Mesenchymal stem cell (in vitro differentiated cells and primary cell): Measurements from ENCODE around the gene ZNF304. TPM values are rescaled to one million over a fixed set of nuclear protein-coding genes. Genes with fewer than 3 reads are reported as not detected.

ENCODE experiments used
- DNase-seq: peaks from one replicate; pipeline ENCODE4 v3.0.0-alpha.2; 2013
- H2AFZ ChIP-seq: one replicate; pipeline ENCODE4 v1.6.1; 2013; ENCODE audit warnings: low read depth, mild to moderate bottlenecking, control low read depth, inconsistent platforms, low read length, moderate library complexity
- H2AK5ac ChIP-seq: 2 replicates; pipeline ENCODE4 v1.6.1; 2013; ENCODE audit warnings: low read length, moderate library complexity, mild to moderate bottlenecking, inconsistent platforms; ENCODE audit not compliant: severe bottlenecking
- H2BK120ac ChIP-seq: one replicate; pipeline ENCODE4 v1.6.1; 2013; ENCODE audit warnings: low read depth, mild to moderate bottlenecking, inconsistent platforms, low read length, moderate library complexity
- H2BK12ac ChIP-seq, 2 experiments: one replicate each; pipeline ENCODE4 v1.6.1; 2013; ENCODE audit warnings: inconsistent platforms in 2 of 2, low read length in 2 of 2, mild to moderate bottlenecking in 2 of 2, moderate library complexity in 2 of 2, control low read depth in 1 of 2
- H2BK15ac ChIP-seq: one replicate; pipeline ENCODE4 v1.6.1; 2013; ENCODE audit warnings: mild to moderate bottlenecking, low read depth, inconsistent platforms; ENCODE audit not compliant: poor library complexity, severe bottlenecking
- H2BK5ac ChIP-seq: 2 replicates; pipeline ENCODE4 v1.6.1; 2013; ENCODE audit warnings: low read depth, mild to moderate bottlenecking, low read length, control low read depth, inconsistent platforms; ENCODE audit not compliant: poor library complexity, severe bottlenecking
- H3K14ac ChIP-seq, 2 experiments: one replicate each; pipeline ENCODE4 v1.6.1; 2013; ENCODE audit warnings: inconsistent platforms in 2 of 2, low read length in 2 of 2, control low read depth in 1 of 2, mild to moderate bottlenecking in 1 of 2, moderate library complexity in 1 of 2
- H3K18ac ChIP-seq, 2 experiments: one replicate each; pipeline ENCODE4 v1.6.1; 2013; ENCODE audit warnings: inconsistent platforms in 2 of 2, low read length in 2 of 2, control low read depth in 1 of 2, low read depth in 1 of 2, mild to moderate bottlenecking in 1 of 2
- H3K23ac ChIP-seq, 2 experiments: one replicate each; pipeline ENCODE4 v1.6.1; 2013; ENCODE audit warnings: inconsistent platforms in 2 of 2, low read length in 2 of 2, mild to moderate bottlenecking in 2 of 2, moderate library complexity in 2 of 2, control low read depth in 1 of 2
- H3K27ac ChIP-seq: 2 replicates; pipeline ENCODE4 v1.5.1; 2013; ENCODE audit warnings: mild to moderate bottlenecking, moderate library complexity, low read length, control low read depth, inconsistent platforms; ENCODE audit not compliant: poor library complexity, severe bottlenecking
- H3K27me3 ChIP-seq, 2 experiments: 2 replicates each; pipeline versions ENCODE4 v1.6.1 to v1.7.0; 2013; ENCODE audit warnings: low read length in 2 of 2, mild to moderate bottlenecking in 2 of 2, moderate library complexity in 2 of 2, control low read depth in 1 of 2, inconsistent platforms in 1 of 2; ENCODE audit not compliant: control insufficient read depth in 1 of 2, insufficient read depth in 1 of 2
- H3K36me3 ChIP-seq, 2 experiments: 2 replicates each; pipeline versions ENCODE4 v1.6.1 to v1.7.0; 2013; ENCODE audit warnings: low read length in 2 of 2, control low read depth in 1 of 2, inconsistent platforms in 1 of 2, low read depth in 1 of 2, mild to moderate bottlenecking in 1 of 2; ENCODE audit not compliant: insufficient read depth in 2 of 2, control insufficient read depth in 1 of 2
- H3K4ac ChIP-seq, 2 experiments: one replicate each; pipeline ENCODE4 v1.6.1; 2013; ENCODE audit warnings: inconsistent platforms in 2 of 2, low read length in 2 of 2, mild to moderate bottlenecking in 2 of 2, moderate library complexity in 2 of 2, control low read depth in 1 of 2, low read depth in 1 of 2
- H3K4me1 ChIP-seq: 2 replicates; pipeline ENCODE4 v1.6.1; 2013; ENCODE audit warnings: low read depth, low read length, control low read depth; ENCODE audit not compliant: control insufficient read depth, insufficient read depth
- H3K4me2 ChIP-seq: 2 replicates; pipeline ENCODE4 v1.6.1; 2013; ENCODE audit warnings: low read length, mild to moderate bottlenecking, inconsistent platforms; ENCODE audit not compliant: poor library complexity, severe bottlenecking
- H3K4me3 ChIP-seq, 2 experiments: 2 replicates each; pipeline versions ENCODE4 v1.5.1 to v1.7.0; 2013; ENCODE audit warnings: low read length in 2 of 2, mild to moderate bottlenecking in 2 of 2, control low read depth in 1 of 2, low read depth in 1 of 2; ENCODE audit not compliant: insufficient read depth in 1 of 2
- H3K79me1 ChIP-seq: replicated peaks from 2 replicates; pipeline ENCODE4 v1.6.1; 2013; ENCODE audit warnings: mild to moderate bottlenecking, control low read depth, low read length, inconsistent platforms; ENCODE audit not compliant: poor library complexity, severe bottlenecking
- H3K9ac ChIP-seq: 2 replicates; pipeline ENCODE4 v1.7.0; 2013; ENCODE audit warnings: mild to moderate bottlenecking, low read length, moderate library complexity
- H3K9me3 ChIP-seq: 2 replicates; pipeline ENCODE4 v1.7.0; 2013; ENCODE audit warnings: mild to moderate bottlenecking, low read length; ENCODE audit not compliant: control insufficient read depth
- H4K8ac ChIP-seq: one replicate; pipeline ENCODE4 v1.6.1; 2013; ENCODE audit warnings: inconsistent platforms, mild to moderate bottlenecking, low read length, moderate library complexity
- H4K91ac ChIP-seq: one replicate; pipeline ENCODE4 v1.6.1; 2013; ENCODE audit warnings: mild to moderate bottlenecking, low read length, inconsistent platforms
- WGBS: methylation state at CpG from one replicate; pipeline ENCODE4 v1.1.7; 2013; ENCODE audit warnings: mixed read lengths; 5-methylcytosine and 5-hydroxymethylcytosine counted together
- polyA plus RNA-seq, 2 experiments: library from polyadenylated mRNA; stranded (reverse); fragments of 200-250 nt; gene quantifications; one replicate each; pipeline ENCODE4 v1.2.3, GENCODE V29; 2013

Gene ZNF304
- polyA plus RNA-seq (2013, experiment 1 of 2), result 3.3 TPM
- polyA plus RNA-seq (2013, experiment 2 of 2), result 3.3 TPM

DNA sequence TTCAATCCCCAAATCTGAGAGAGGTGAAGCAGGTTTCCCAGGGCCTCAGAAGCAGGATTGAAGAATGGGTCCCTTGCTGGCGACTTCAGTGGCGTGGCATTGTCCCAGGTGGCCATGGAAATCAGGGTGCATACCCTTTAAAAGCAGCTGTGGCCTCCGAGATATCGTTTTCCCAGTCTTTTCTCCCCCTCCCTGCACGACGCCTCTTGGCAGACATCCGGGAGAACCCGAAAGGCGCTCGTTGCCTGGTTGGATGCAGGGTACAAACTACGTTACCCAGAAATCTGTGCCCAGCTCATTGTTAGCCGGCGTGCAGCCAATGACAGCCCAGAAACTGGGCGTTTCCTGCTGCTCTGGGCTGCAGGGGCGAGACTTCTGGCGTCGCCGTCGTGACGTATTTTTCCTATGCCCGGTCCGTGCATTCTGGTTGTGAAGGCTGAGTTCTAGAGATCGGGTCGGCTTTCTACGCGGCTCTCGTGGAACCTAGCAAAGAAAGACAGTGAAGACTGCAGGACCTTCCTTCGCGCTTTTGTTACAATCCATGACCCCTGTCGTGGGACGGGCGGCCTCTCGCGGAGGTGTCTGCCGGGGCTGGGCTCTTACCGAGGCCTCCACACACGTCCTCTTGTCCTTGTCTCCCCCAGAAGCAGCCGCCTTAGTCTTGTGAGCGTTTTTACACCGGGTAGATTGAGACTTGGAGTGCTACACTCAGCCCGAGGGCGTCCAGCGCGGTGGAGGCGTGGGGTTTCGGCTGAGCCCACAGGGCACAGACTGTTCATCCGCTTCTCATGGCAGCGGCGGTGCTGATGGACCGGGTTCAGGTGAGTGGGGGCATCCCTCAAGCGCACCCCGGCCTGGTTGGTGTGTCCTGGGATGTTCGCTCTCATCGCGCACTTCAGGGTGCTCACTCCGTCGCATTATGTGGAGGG is at the start of gene ZNF304:
ZNF304 (plus strand) TSS at position 395 of the 929 bp plus-strand sequence; CDS start at position 789, 394 bp downstream.
- H3K4me3 ChIP-seq, result peak within 1 kb of the TSS; percentile 74 to 99
- H4K8ac ChIP-seq, result peak within 1 kb of the TSS; percentile 97
- H3K4ac ChIP-seq, result peak within 1 kb of the TSS; percentile 56 to 62
- no peaks in the 10 kb centered on the region for H3K27me3 ChIP-seq
- WGBS, result 2% methylated on average over 57 of the region's 57 CpGs
- H3K23ac ChIP-seq, result peak within 1 kb of the TSS in 1 of 2 experiments; percentile 78
- peak within 1 kb of the TSS; percentile 94 for H4K91ac ChIP-seq
- peak within 1 kb of the TSS; percentile 18 for H2BK15ac ChIP-seq
- no peak within 1 kb of the TSS for H2BK120ac ChIP-seq
- H3K27ac ChIP-seq, result peak within 1 kb of the TSS; percentile 32
- peak within 1 kb of the TSS; percentile 88 for H3K4me2 ChIP-seq
- no peak within 1 kb of the TSS for H2AK5ac ChIP-seq
- H3K9me3 ChIP-seq, result peaks cover 10% of the 10 kb centered on the region
- H3K18ac ChIP-seq, result peak within 1 kb of the TSS; percentile 75 to 82
- peaks cover 12% of the 10 kb centered on the region for H3K4me1 ChIP-seq
- peaks cover 28% of the 10 kb centered on the region for H3K79me1 ChIP-seq
- H3K9ac ChIP-seq, result peak within 1 kb of the TSS; percentile 100
- peaks cover 31 to 34% of the 10 kb centered on the region in 2 experiments for H3K36me3 ChIP-seq
- no peak within 1 kb of the TSS for H2BK5ac ChIP-seq
- H2AFZ ChIP-seq, result peak within 1 kb of the TSS; percentile 92
- peak within 1 kb of the TSS in 1 of 2 experiments; percentile 29 for H3K14ac ChIP-seq
- peak; percentile 97 for DNase-seq
- H2BK12ac ChIP-seq, result no peak within 1 kb of the TSS

DNA sequence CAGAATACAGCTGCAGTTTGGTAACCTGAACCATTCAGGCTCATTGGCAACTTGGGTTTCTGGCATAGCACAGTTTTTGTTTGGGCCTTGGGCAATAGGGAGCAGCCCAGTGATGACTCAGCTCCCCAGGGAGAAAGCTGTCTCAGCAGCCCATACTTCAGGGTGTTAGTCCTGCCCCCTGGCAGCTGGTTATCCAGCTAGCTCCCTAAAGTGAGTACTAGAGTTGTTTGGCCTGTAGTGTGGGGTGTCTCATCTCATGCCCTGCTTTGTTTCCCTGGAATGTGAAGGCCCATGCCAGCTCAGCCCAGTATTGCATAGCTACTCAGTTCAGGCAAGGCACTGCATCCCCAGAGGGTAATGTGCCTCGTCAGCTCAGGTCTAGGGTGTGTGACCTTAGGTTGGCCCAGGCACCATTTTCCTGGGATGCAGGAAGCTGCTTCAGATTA is 49.0 kb upstream of the ZNF304 start:
- no peak overlapping the region for H3K4me2 ChIP-seq
- H2BK5ac ChIP-seq, result no peak overlapping the region
- H3K4me3 ChIP-seq, result peak overlapping the region in 1 of 2 experiments; percentile 7
- H2BK15ac ChIP-seq, result no peak overlapping the region
- no peak overlapping the region for H3K23ac ChIP-seq
- no peak overlapping the region for H3K14ac ChIP-seq
- peak overlapping the region; percentile 11 for H2AK5ac ChIP-seq
- no peak overlapping the region for H2BK120ac ChIP-seq
- H3K4me1 ChIP-seq, result peaks cover 17% of the 10 kb centered on the region
- no peak overlapping the region for H2AFZ ChIP-seq
- no peak overlapping the region for H3K4ac ChIP-seq
- H3K27me3 ChIP-seq, result no peaks in the 10 kb centered on the region
- peak overlapping the region; percentile 58 for H3K27ac ChIP-seq
- H3K79me1 ChIP-seq, result peaks cover 16% of the 10 kb centered on the region
- H3K36me3 ChIP-seq, result peaks cover 18 to 53% of the 10 kb centered on the region in 2 experiments
- peak overlapping the region; percentile 70 for H4K8ac ChIP-seq
- H4K91ac ChIP-seq, result peak overlapping the region; percentile 66
- WGBS, result 84% methylated on average over 1 of the region's 1 CpG
- H3K18ac ChIP-seq, result no peak overlapping the region
- peak; percentile 92 for DNase-seq
- H3K9me3 ChIP-seq, result no peaks in the 10 kb centered on the region
- peak overlapping the region; percentile 20 for H3K9ac ChIP-seq
- H2BK12ac ChIP-seq, result no peak overlapping the region

GRCh38 chr19:57302727-57303401 is 48.2 kb upstream of the ZNF304 start:
- no peak overlapping the region for H3K23ac ChIP-seq
- WGBS, result 77% methylated on average over 7 of the region's 7 CpGs

More at GRCh38 chr19:57302727-57303401, 48.2 kb upstream of the ZNF304 start:
- H3K36me3 ChIP-seq, result peaks cover 18 to 48% of the 10 kb centered on the region in 2 experiments
- H2BK15ac ChIP-seq, result no peak overlapping the region
- DNase-seq, result peak; percentile 53
- peaks cover 16% of the 10 kb centered on the region for H3K79me1 ChIP-seq
- H4K91ac ChIP-seq, result peak overlapping the region; percentile 14
- peak overlapping the region; percentile 18 for H2AK5ac ChIP-seq
- H2BK120ac ChIP-seq, result no peak overlapping the region
- peak overlapping the region in 1 of 2 experiments; percentile 40 for H2BK12ac ChIP-seq
- H3K4me1 ChIP-seq, result peaks cover 17% of the 10 kb centered on the region
- H3K9ac ChIP-seq, result peak overlapping the region; percentile 20
- no peak overlapping the region for H2BK5ac ChIP-seq
- H3K9me3 ChIP-seq, result no peaks in the 10 kb centered on the region
- no peak overlapping the region for H4K8ac ChIP-seq
- H2AFZ ChIP-seq, result no peak overlapping the region
- no peak overlapping the region for H3K4ac ChIP-seq
- H3K27me3 ChIP-seq, result no peaks in the 10 kb centered on the region
- no peak overlapping the region for H3K18ac ChIP-seq
- H3K14ac ChIP-seq, result no peak overlapping the region
- H3K4me3 ChIP-seq, result no peak overlapping the region
- no peak overlapping the region for H3K4me2 ChIP-seq
- H3K27ac ChIP-seq, result peak overlapping the region; percentile 21
